Measurements from ENCODE around the gene MMP23B.
A peak's percentile ranks its signal among the peaks of the same experiment; 100 is the strongest.
"Not testable (repeated sequence)": the region's sequence is repeated elsewhere in the genome, so short reads cannot be mapped to it uniquely, and the experiment has no call there.

DNA sequence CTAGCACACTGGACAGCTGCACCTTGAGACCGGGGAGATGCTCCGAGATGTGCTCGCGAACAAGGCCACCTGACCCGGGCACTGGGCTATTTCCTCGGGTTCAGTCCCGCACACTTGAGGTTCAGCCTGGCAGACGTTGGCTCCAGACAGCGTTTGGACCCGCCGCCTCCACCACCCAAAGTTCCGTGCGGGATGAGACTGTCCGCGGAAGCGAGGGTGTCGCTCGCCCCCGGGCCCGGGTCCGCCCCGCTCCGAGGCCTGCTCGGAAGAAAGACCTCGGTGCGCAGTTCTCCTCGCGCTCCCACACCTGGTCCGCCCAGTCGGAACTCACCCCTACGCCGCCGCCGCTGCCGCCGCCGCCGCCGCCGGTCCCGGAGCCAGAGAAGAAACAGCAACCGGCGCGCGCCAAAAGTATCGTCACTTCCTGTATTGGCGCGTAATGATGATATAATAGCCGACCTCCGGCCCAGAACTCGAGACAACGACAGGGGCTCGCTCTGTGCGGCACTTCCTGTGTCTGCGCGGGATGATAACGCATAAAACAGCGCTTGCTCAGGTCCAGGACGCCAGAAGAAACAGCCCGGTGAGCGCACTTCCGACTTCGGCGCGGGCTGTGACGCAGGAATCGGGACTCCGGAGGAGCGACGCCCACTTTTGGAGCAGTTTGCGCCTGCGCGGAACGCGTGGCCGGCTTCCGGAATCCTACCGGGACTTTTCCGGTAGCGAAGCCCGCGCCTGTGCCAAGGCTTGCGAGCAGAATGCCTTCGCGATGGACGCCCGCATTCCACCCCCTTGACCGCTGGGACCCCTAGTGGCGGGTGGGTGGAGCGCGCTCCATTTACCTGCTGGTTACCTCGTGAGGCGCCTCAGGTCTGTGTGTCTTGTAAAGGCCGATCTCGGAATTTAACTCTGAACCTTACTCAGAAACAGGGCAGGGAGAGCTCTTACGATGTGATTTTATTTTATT is 26.9 kb downstream of the MMP23B start, which contains the start of gene CDK11B:
- TF ChIP-seq, protein P1, sequence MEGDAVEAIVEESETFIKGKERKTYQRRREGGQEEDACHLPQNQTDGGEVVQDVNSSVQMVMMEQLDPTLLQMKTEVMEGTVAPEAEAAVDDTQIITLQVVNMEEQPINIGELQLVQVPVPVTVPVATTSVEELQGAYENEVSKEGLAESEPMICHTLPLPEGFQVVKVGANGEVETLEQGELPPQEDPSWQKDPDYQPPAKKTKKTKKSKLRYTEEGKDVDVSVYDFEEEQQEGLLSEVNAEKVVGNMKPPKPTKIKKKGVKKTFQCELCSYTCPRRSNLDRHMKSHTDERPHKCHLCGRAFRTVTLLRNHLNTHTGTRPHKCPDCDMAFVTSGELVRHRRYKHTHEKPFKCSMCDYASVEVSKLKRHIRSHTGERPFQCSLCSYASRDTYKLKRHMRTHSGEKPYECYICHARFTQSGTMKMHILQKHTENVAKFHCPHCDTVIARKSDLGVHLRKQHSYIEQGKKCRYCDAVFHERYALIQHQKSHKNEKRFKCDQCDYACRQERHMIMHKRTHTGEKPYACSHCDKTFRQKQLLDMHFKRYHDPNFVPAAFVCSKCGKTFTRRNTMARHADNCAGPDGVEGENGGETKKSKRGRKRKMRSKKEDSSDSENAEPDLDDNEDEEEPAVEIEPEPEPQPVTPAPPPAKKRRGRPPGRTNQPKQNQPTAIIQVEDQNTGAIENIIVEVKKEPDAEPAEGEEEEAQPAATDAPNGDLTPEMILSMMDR (IDR thresholded peaks at IDR 0.05), result peak; percentile 40
- TF ChIP-seq EZH2phosphoT487 (IDR thresholded peaks at IDR 0.05), result not testable (repeated sequence)
